NT2/D1 (cell line): ENCODE results near the gene BRINP3.

Experiments used
- SUZ12 ChIP-seq: IDR thresholded peaks from 2 replicates; pipeline ENCODE4 v1.6.1; 2011; ENCODE audit not compliant: insufficient read length, insufficient read depth; ENCODE audit errors: extremely low read depth
- YY1 ChIP-seq: IDR thresholded peaks from 2 replicates; pipeline ENCODE4 v1.6.1; 2011; ENCODE audit not compliant: insufficient read length, insufficient read depth
- ZNF274 ChIP-seq: IDR thresholded peaks from 2 replicates; pipeline ENCODE4 v1.6.1; 2011; ENCODE audit warnings: mild to moderate bottlenecking, low read depth, low read length

DNA sequence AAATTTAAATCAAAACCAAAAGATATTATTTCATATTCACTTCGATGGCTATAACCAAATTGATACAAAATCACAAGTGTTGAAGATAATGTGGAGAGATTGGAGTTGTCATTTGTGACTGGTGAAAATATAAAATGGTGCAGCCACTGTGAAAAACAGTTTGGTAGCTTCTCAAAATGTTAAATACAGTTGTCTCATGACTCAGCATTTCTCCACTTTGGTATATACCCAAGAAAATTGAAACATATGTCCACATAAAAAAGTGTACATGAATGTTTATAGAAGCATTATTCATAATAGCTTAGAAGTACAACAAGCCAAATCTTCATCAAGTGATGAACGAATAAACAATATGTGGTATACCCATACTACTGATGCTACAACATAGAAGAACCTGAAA is 318.5 kb downstream of the BRINP3 start:
- no peak for TF ChIP-seq YY1
- TF ChIP-seq SUZ12, result no peak
- TF ChIP-seq ZNF274, result no peak
